GM23248 (cell line): Measurements from ENCODE around the gene LMAN2L. TPM values are rescaled to one million over a fixed set of nuclear protein-coding genes. Genes with fewer than 3 reads are reported as not detected.

Source experiments
- DNase-seq: peaks from one replicate; pipeline ENCODE4 v3.0.0-alpha.2; 2015
- H2AFZ ChIP-seq: fragments of 200-600 bp; sonication (generic); 2 replicates; pipeline ENCODE4 v1.6.1; 2016; ENCODE audit warnings: antibody characterized with exemption
- H3F3A ChIP-seq: fragments of 200-600 bp; sonication (generic); 2 replicates; pipeline ENCODE4 v1.6.1; 2016; ENCODE audit warnings: mild to moderate bottlenecking, antibody characterized with exemption, mixed run types; ENCODE audit not compliant: insufficient read depth
- H3K27ac ChIP-seq: fragments of 200-600 bp; sonication (generic); 2 replicates; pipeline ENCODE4 v1.5.1; 2016; ENCODE audit warnings: mild to moderate bottlenecking
- H3K27me3 ChIP-seq: fragments of 200-600 bp; sonication (generic); replicated peaks from 2 replicates; pipeline ENCODE4 v1.6.1; 2016; ENCODE audit warnings: mild to moderate bottlenecking; ENCODE audit not compliant: insufficient read depth
- H3K36me3 ChIP-seq: fragments of 200-600 bp; sonication (generic); 2 replicates; pipeline ENCODE4 v1.6.1; 2016; ENCODE audit warnings: low read depth, mild to moderate bottlenecking
- H3K4me1 ChIP-seq: fragments of 200-600 bp; sonication (generic); 2 replicates; pipeline ENCODE4 v1.6.1; 2016; ENCODE audit warnings: mild to moderate bottlenecking; ENCODE audit not compliant: insufficient read depth
- H3K4me2 ChIP-seq: fragments of 200-600 bp; sonication (generic); one replicate; pipeline ENCODE4 v1.6.1; 2016; ENCODE audit warnings: mild to moderate bottlenecking; ENCODE audit not compliant: unreplicated experiment
- H3K4me3 ChIP-seq: fragments of 200-600 bp; sonication (generic); 2 replicates; pipeline ENCODE4 v1.5.1; 2016; ENCODE audit warnings: mild to moderate bottlenecking
- H3K79me2 ChIP-seq: fragments of 200-600 bp; sonication (generic); 2 replicates; pipeline ENCODE4 v1.6.1; 2016; ENCODE audit warnings: mild to moderate bottlenecking; ENCODE audit not compliant: insufficient read depth
- H3K9ac ChIP-seq: fragments of 200-600 bp; sonication (generic); 2 replicates; pipeline ENCODE4 v1.6.1; 2016; ENCODE audit warnings: mild to moderate bottlenecking
- H3K9me2 ChIP-seq: fragments of 200-600 bp; sonication (generic); 2 replicates; pipeline ENCODE4 v1.6.1; 2016; ENCODE audit warnings: mixed run types, mild to moderate bottlenecking, moderate library complexity; ENCODE audit not compliant: insufficient read depth
- H3K9me3 ChIP-seq: fragments of 200-600 bp; sonication (generic); one replicate; pipeline ENCODE4 v1.6.1; 2017; ENCODE audit warnings: low read depth
- H4K20me1 ChIP-seq: fragments of 200-600 bp; sonication (generic); 2 replicates; pipeline ENCODE4 v1.6.0; 2016; ENCODE audit not compliant: insufficient read depth
- EZH2 ChIP-seq: fragments of 200-600 bp; sonication (generic); IDR thresholded peaks from 2 replicates; pipeline ENCODE4 v1.6.1; 2018; ENCODE audit warnings: antibody characterized with exemption, mild to moderate bottlenecking; ENCODE audit not compliant: insufficient read depth, poor library complexity, severe bottlenecking
- EZH2phosphoT487 ChIP-seq: fragments of 200-600 bp; sonication (generic); IDR thresholded peaks from 2 replicates; pipeline ENCODE4 v1.6.1; 2018; ENCODE audit warnings: antibody characterized with exemption, moderate library complexity, mild to moderate bottlenecking, low read depth; ENCODE audit not compliant: insufficient read depth
- WGBS, 2 experiments: methylation state at CpG; one replicate each; pipeline ENCODE4 v1.1.6; 2015 to 2017; ENCODE audit warnings: low lambda C conversion rate in 2 of 2, low coverage in 1 of 2; ENCODE audit errors: missing lambda C conversion rate in 2 of 2; 5-methylcytosine and 5-hydroxymethylcytosine counted together
- in situ Hi-C: fragments of 300-500 bp; cut with MboI; formaldehyde crosslinking; loops from 2 replicates; pipeline ENCODE4 v1.15.0; 2020
- polyA plus RNA-seq: library from polyadenylated mRNA; unstranded; fragments of >200 nt; fragmentation: Nextera tagmentation; extraction: Ambion mirVana; gene quantifications from 2 replicates; pipeline ENCODE4 v1.2.1, GENCODE V29; 2016
- total RNA-seq: library from RNA; depleted of rRNA; stranded (reverse); fragments of >200 nt; shearing (Covaris generic); gene quantifications from 2 replicates; pipeline ENCODE4 v1.2.3, GENCODE V29; 2014

LMAN2L gene
- total and polyA plus RNA-seq, 2 experiments from 2014 or later = 22.3 to 24.6 TPM

DNA sequence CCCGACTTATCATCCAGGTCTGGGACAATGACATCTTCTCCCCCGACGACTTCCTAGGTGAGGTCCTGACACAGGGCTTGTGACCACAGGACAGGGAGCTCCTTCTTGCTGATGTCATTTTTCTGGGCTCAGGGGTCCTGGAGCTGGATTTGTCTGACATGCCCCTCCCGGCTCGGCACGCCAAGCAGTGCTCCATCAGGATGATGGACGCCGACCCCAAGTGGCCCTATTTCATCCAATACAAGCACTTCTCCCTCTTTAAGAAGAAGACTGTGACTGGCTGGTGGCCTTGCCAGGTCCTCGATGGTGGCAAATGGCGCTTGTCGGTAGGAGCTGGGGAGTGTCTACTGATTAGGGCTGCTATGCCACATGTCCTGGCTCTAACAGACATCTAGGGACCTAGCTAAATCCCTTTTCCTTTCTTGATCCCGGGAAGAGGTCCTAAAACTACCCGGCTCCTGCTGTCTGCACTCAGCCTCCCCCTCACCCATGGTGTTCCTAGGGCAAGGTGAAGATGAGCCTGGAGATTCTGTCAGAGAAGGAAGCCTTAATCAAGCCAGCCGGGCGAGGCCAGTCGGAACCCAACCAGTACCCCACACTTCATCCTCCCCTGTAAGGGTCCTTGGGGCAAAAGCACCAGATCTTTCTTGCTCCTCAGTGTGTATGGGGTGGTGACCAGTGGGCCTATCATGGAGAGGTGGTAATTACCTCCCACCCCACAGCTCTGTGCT lies 36.7 kb downstream of the LMAN2L start:
- DNase-seq = no peak
- Histone ChIP-seq H3K27ac (no peak overlapping the region), H3F3A (no peaks in the 10 kb centered on the region), H3K4me1 (no peaks in the 10 kb centered on the region), H3K27me3 (no peaks in the 10 kb centered on the region), H3K4me2 (no peak overlapping the region), H3K9ac (no peak overlapping the region), H2AFZ (no peak overlapping the region), H3K36me3 (0 out of 2 replicates have a peak, but pooled peaks cover 4% of the 10 kb centered on the region), H4K20me1 (no peaks in the 10 kb centered on the region), H3K9me2 (no peaks in the 10 kb centered on the region), H3K9me3 (no peaks in the 10 kb centered on the region), H3K79me2 (no peaks in the 10 kb centered on the region), H3K4me3 (no peak overlapping the region)
- WGBS, 2 experiments = 98 to 99% methylated on average over 16 of the region's 16 CpGs
- in situ Hi-C loops = no loop called here
- TF ChIP-seq EZH2phosphoT487 (no peak), EZH2 (no peak)

DNA sequence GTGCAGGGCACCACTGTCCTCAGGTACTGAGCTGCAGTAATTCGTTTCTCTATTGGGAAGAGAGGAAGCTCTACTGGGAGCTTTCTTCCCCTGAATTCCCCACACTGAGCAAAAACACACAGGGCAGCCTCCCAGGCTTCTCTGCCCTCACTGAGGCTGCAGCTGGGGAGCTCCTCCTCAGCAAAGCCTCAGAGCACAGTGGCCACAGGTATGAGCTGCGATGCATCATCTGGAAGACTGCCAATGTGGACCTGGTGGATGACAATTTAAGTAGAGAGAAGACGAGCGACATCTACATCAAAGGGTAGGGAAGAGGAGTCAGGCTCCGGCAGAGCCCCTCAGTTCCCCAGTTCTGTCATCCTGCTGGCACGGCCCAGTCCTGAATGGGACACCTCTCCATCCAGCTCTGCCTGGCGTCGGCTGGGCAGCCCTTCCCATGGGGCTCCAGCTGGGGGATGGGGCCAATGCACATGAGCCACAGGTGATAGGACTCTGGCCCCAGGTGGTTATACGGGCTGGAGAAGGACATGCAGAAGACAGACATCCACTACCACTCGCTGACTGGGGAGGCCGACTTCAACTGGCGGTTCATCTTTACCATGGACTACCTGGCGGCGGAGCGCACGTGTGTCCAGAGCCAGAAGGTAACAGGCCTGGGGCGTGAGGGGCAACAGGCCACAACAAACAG lies 37.6 kb downstream of the LMAN2L start:
- TF ChIP-seq EZH2phosphoT487 = no peak
- no peak for TF ChIP-seq EZH2
- Histone ChIP-seq H2AFZ (no peak overlapping the region), H3K27ac (no peak overlapping the region), H3K9me3 (no peaks in the 10 kb centered on the region), H3K9me2 (no peaks in the 10 kb centered on the region), H4K20me1 (no peaks in the 10 kb centered on the region), H3K27me3 (no peaks in the 10 kb centered on the region), H3K4me1 (no peaks in the 10 kb centered on the region), H3K79me2 (no peaks in the 10 kb centered on the region), H3F3A (no peaks in the 10 kb centered on the region), H3K9ac (no peak overlapping the region), H3K4me2 (no peak overlapping the region), H3K4me3 (no peak overlapping the region), H3K36me3 (0 out of 2 replicates have a peak, but pooled peaks cover 4% of the 10 kb centered on the region)
- no peak for DNase-seq
- 96% methylated on average over 17 of the region's 17 CpGs for WGBS, 2 experiments
- in situ Hi-C loops = no loop called here

DNA sequence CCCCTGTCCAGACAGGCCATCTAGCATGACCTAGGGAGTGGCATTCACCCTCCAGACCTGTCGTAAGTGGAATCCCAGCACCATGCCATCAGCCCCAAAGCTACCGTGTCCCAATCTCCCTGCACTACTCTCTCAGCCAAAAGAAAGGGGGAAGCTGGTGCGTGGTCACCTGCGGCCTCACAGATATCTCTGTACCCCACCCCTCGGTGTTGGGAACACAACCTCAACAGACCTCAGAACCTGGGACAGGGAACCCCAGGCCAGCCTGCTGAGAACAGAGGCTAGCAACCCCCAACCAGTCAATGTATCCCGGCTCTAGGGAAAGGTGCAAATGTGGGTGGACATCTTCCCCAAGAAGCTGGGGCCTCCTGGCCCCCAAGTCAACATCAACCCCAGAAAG lies 38.2 kb downstream of the LMAN2L start:
- H3K27ac ChIP-seq = no peak overlapping the region
- no peak for TF ChIP-seq EZH2
- H2AFZ ChIP-seq = no peak overlapping the region
- no peaks in the 10 kb centered on the region for H3K79me2 ChIP-seq
- H3F3A ChIP-seq = no peaks in the 10 kb centered on the region
- no peaks in the 10 kb centered on the region for H3K9me3 ChIP-seq
- in situ Hi-C loops = no loop called here
- H3K4me3 ChIP-seq = no peak overlapping the region
- DNase-seq = no peak
- H3K4me2 ChIP-seq = no peak overlapping the region
- H4K20me1 ChIP-seq = no peaks in the 10 kb centered on the region
- no peaks in the 10 kb centered on the region for H3K4me1 ChIP-seq
- WGBS, 2 experiments = 82 to 84% methylated on average over 4 to 6 of the region's 6 CpGs
- H3K9me2 ChIP-seq = no peaks in the 10 kb centered on the region
- H3K9ac ChIP-seq = no peak overlapping the region
- 0 out of 2 replicates have a peak, but pooled peaks cover 4% of the 10 kb centered on the region for H3K36me3 ChIP-seq
- H3K27me3 ChIP-seq = no peaks in the 10 kb centered on the region

DNA sequence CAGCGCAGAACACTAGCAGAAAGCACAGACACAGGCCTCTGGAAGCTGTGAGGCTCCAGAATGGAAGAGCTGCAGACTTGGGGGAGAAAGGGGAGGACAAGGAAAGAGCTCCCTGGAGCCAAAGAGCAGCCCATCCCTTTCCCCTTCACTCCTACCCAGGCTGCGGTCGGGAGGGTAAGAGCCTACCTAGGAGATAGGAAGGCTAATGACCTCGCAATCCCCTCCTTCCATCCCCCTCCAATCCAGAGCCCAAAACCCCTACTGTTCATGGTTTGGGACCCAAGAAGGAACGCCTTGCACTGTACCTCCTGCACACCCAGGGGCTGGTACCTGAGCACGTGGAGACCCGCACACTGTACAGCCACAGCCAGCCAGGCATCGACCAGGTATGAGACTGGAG lies 39.8 kb downstream of the LMAN2L start:
- Histone ChIP-seq H2AFZ (no peak overlapping the region), H3K27ac (no peak overlapping the region), H3K79me2 (no peaks in the 10 kb centered on the region), H3K4me3 (no peak overlapping the region), H3F3A (no peaks in the 10 kb centered on the region), H3K9me3 (no peaks in the 10 kb centered on the region), H3K9me2 (no peaks in the 10 kb centered on the region), H4K20me1 (no peaks in the 10 kb centered on the region), H3K4me1 (no peaks in the 10 kb centered on the region), H3K36me3 (no peaks in the 10 kb centered on the region), H3K4me2 (no peak overlapping the region), H3K9ac (no peak overlapping the region), H3K27me3 (no peaks in the 10 kb centered on the region)
- no peak for DNase-seq
- in situ Hi-C loops = no loop called here
- WGBS, 2 experiments = 89 to 92% methylated on average over 8 of the region's 8 CpGs
- no peak for TF ChIP-seq EZH2phosphoT487
- no peak for TF ChIP-seq EZH2
